ENCODE measurements around the gene MARCHF7. TPM values are rescaled to one million over a fixed set of nuclear protein-coding genes. Genes with fewer than 3 reads are reported as not detected.

MARCHF7 gene
- total and polyA plus RNA-seq, 2 of the 13 experiments (the other 11 are each of a cell fraction or from before 2014, with no cell fraction given) = 32.8 to 88.5 TPM

DNA sequence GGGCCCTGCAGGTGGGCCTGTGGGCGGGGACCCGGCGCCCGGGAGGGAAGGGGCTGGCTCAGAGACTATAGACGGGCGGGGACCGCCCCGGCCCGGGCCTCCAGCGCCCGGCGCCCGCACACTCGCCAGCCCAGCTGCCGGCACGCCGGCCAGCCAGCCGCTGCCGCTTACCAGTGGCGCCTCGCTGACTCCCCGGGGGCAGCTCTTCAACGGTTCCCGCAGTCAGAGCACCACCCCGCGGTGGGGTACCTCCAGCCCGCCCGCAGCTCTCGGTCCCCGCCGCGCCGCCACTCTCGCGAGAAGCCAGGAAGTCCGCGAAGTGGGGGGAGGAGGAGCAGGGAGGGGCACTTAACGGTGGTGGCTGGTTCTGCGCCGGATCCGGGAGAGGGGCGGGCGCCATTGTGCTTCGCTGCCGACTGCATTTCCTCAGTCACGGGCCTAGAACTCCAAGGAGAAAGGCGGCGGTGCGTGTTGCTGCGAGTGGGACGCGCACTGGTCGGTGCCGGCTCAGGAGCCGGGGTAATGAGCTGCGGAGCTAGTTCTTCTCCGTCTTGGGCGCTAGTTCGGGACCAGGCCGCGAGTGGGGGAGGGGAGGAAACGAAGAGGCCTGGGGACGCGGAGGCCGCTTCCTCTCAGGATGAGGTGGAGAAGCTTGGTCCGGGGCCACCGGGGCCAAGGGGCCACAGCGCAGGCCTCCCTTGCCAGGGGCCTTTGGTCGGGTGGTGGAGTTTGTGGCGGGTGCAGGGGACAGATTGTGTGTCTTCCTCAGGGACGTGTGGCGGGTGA, at the start of gene MARCHF7 (continued):
- TF ChIP-seq ARNTL (CRISPR knock-in tag; IDR thresholded peaks at IDR 0.05) (peak; percentile 85), CC2D1A (CRISPR knock-in tag; IDR thresholded peaks at IDR 0.05) (0 out of 2 replicates have a peak, but pooled peaks have one; percentile 87), GZF1 (CRISPR knock-in tag; IDR thresholded peaks at IDR 0.05) (peak; percentile 83; the same call in 1 of the 2 replicates), SCMH1 (CRISPR knock-in tag; IDR thresholded peaks at IDR 0.05; ENCODE audit: borderline replicate concordance) (no peak), ARHGAP35 (CRISPR knock-in tag; IDR thresholded peaks at IDR 0.05; ENCODE audit: borderline replicate concordance) (peak; percentile 95), POLR2G (IDR thresholded peaks at IDR 0.05; ENCODE audit: low read depth, low read length) (peak; percentile 99), MATR3 (CRISPR knock-in tag; IDR thresholded peaks at IDR 0.05) (no peak), KLF16 (CRISPR knock-in tag; IDR thresholded peaks at IDR 0.05) (peak; percentile 82 to 99; a peak in 2 of 4 replicates), KDM5A (IDR thresholded peaks at IDR 0.05; ENCODE audit: borderline replicate concordance, low read length) (peak; percentile 85; the same call in 1 of the 2 replicates), U2AF2 (IDR thresholded peaks at IDR 0.05; ENCODE audit: low read depth, low read length) (peak; percentile 36; the same call in 1 of the 2 replicates), PAX8 (CRISPR knock-in tag; IDR thresholded peaks at IDR 0.05; ENCODE audit: borderline replicate concordance) (0 out of 2 replicates have a peak, but pooled peaks have one; percentile 73), RARA (CRISPR knock-in tag; IDR thresholded peaks at IDR 0.05) (peak; percentile 68), KDM3A (CRISPR knock-in tag; IDR thresholded peaks at IDR 0.05; ENCODE audit: low read depth) (peak; percentile 100), SMC3 (IDR thresholded peaks at IDR 0.05; ENCODE audit: low read length) (peak; percentile 24; the same call in 1 of the 2 replicates), ZNF383 (CRISPR knock-in tag; IDR thresholded peaks at IDR 0.05; ENCODE audit: borderline replicate concordance) (peak; percentile 86; the same call in 1 of the 2 replicates), KLF13 (CRISPR knock-in tag; IDR thresholded peaks at IDR 0.05) (no peak; the same call in 1 of the 2 replicates), GABPA (IDR thresholded peaks at IDR 0.05; ENCODE audit: low read depth, low read length) (no peak), GABPA (CRISPR knock-in tag; IDR thresholded peaks at IDR 0.05; ENCODE audit: low read depth) (peak; percentile 71), ERF (CRISPR knock-in tag; IDR thresholded peaks at IDR 0.05) (peak; percentile 98), ZNF33B (CRISPR knock-in tag; IDR thresholded peaks at IDR 0.05) (peak; percentile 96), REPIN1 (CRISPR knock-in tag; IDR thresholded peaks at IDR 0.05; ENCODE audit: borderline replicate concordance, low read depth) (peak; percentile 99), KMT2B (CRISPR knock-in tag; IDR thresholded peaks at IDR 0.05) (peak; percentile 97), NFE2 (CRISPR knock-in tag; IDR thresholded peaks at IDR 0.05) (no peak; the same call in 1 of the 2 replicates), KDM4B (CRISPR knock-in tag; IDR thresholded peaks at IDR 0.05) (peak; percentile 92; the same call in 1 of the 2 replicates), ZNF572 (CRISPR knock-in tag; IDR thresholded peaks at IDR 0.05) (peak; percentile 100), MYNN (CRISPR knock-in tag; IDR thresholded peaks at IDR 0.05; ENCODE audit: low read depth) (peak; percentile 98)
- TF ChIP-seq, protein P1, sequence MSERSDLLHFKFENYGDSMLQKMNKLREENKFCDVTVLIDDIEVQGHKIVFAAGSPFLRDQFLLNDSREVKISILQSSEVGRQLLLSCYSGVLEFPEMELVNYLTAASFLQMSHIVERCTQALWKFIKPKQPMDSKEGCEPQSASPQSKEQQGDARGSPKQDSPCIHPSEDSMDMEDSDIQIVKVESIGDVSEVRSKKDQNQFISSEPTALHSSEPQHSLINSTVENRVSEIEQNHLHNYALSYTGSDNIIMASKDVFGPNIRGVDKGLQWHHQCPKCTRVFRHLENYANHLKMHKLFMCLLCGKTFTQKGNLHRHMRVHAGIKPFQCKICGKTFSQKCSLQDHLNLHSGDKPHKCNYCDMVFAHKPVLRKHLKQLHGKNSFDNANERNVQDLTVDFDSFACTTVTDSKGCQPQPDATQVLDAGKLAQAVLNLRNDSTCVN (CRISPR knock-in tag; IDR thresholded peaks at IDR 0.05; ENCODE audit: borderline replicate concordance) = peak; percentile 83
- TF ChIP-seq, protein P2, sequence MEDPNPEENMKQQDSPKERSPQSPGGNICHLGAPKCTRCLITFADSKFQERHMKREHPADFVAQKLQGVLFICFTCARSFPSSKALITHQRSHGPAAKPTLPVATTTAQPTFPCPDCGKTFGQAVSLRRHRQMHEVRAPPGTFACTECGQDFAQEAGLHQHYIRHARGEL (CRISPR knock-in tag; IDR thresholded peaks at IDR 0.05) = peak; percentile 94; the same call in 1 of the 2 replicates
- TF ChIP-seq, protein P3, sequence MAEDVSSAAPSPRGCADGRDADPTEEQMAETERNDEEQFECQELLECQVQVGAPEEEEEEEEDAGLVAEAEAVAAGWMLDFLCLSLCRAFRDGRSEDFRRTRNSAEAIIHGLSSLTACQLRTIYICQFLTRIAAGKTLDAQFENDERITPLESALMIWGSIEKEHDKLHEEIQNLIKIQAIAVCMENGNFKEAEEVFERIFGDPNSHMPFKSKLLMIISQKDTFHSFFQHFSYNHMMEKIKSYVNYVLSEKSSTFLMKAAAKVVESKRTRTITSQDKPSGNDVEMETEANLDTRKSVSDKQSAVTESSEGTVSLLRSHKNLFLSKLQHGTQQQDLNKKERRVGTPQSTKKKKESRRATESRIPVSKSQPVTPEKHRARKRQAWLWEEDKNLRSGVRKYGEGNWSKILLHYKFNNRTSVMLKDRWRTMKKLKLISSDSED (CRISPR knock-in tag; IDR thresholded peaks at IDR 0.05) = 0 out of 2 replicates have a peak, but pooled peaks have one; percentile 84
